Endodermal cell (in vitro differentiated cells): ENCODE results near the gene GPRC5B. TPM values are rescaled to one million over a fixed set of nuclear protein-coding genes. Genes with fewer than 3 reads are reported as not detected.

Experiments used
- DNase-seq: peaks from one replicate; pipeline ENCODE4 v3.0.0-alpha.2; 2017
- H3K27ac ChIP-seq: 2 replicates; pipeline ENCODE4 v1.5.1; 2013; ENCODE audit warnings: mild to moderate bottlenecking, low read depth, low read length, moderate library complexity
- H3K27me3 ChIP-seq: 2 replicates; pipeline ENCODE4 v1.6.1; 2013; ENCODE audit warnings: mild to moderate bottlenecking, low read length, moderate library complexity; ENCODE audit not compliant: insufficient read depth, control insufficient read depth, poor library complexity, severe bottlenecking
- H3K36me3 ChIP-seq: 2 replicates; pipeline ENCODE4 v1.7.0; 2013; ENCODE audit warnings: mild to moderate bottlenecking, low read length, moderate library complexity; ENCODE audit not compliant: control insufficient read depth, insufficient read depth
- H3K4me1 ChIP-seq: one replicate; pipeline ENCODE4 v1.7.0; 2013; ENCODE audit warnings: low read length; ENCODE audit not compliant: control insufficient read depth, insufficient read depth
- H3K4me3 ChIP-seq: 2 replicates; pipeline ENCODE4 v1.5.1; 2013; ENCODE audit warnings: mild to moderate bottlenecking, low read length, moderate library complexity
- H3K9ac ChIP-seq: 2 replicates; pipeline ENCODE4 v1.6.1; 2013; ENCODE audit warnings: mild to moderate bottlenecking, low read length, moderate library complexity; ENCODE audit not compliant: poor library complexity, severe bottlenecking; ENCODE audit errors: extremely low read depth
- H3K9me3 ChIP-seq: 2 replicates; pipeline ENCODE4 v1.6.1; 2013; ENCODE audit warnings: mild to moderate bottlenecking, low read length, moderate library complexity; ENCODE audit not compliant: control insufficient read depth
- H3K27ac Mint-ChIP-seq: 2 replicates; pipeline ENCODE4 v1.8.0; 2020; ENCODE audit warnings: mixed read lengths
- H3K27me3 Mint-ChIP-seq: 2 replicates; pipeline ENCODE4 v1.8.0; 2021; ENCODE audit warnings: mild to moderate bottlenecking, mixed read lengths; ENCODE audit not compliant: insufficient read depth
- H3K36me3 Mint-ChIP-seq: 2 replicates; pipeline ENCODE4 v1.8.0; 2020; ENCODE audit warnings: low read depth, mixed read lengths
- H3K4me1 Mint-ChIP-seq: 2 replicates; pipeline ENCODE4 v1.8.0; 2020; ENCODE audit warnings: mixed read lengths
- H3K4me3 Mint-ChIP-seq: 2 replicates; pipeline ENCODE4 v1.8.0; 2020; ENCODE audit warnings: mild to moderate bottlenecking, moderate library complexity, mixed read lengths
- H3K9me3 Mint-ChIP-seq: 2 replicates; pipeline ENCODE4 v1.8.0; 2020; ENCODE audit warnings: mild to moderate bottlenecking, mixed read lengths
- WGBS, 2 experiments: methylation state at CpG; one replicate each; pipeline versions ENCODE4 v1.1.5 to v1.1.7; 2013; ENCODE audit warnings: missing lambda C conversion rate in 2 of 2, mixed read lengths in 1 of 2; ENCODE audit not compliant: insufficient coverage in 1 of 2, insufficient read length in 1 of 2; 5-methylcytosine and 5-hydroxymethylcytosine counted together
- total RNA-seq, 2 donors: library from RNA; stranded (reverse); fragmentation: NEBNext Ultra II Directional in 1 of 2; extraction: Animal tissue kit (Norgen Biotek cat#: 25700) in 1 of 2; gene quantifications; 2 replicates in 1 of 2; 3 replicates in 1 of 2; pipeline ENCODE4 v1.2.1, GENCODE V29; 2021
- TF ChIP-seq, protein P1 (sequence below): fragments of 200-600 bp; sonication (generic); conservative IDR thresholded peaks from 2 replicates; pipeline ENCODE4 v1.5.0; 2021; ENCODE audit warnings: antibody characterized with exemption, mild to moderate bottlenecking

The GPRC5B gene
- total RNA-seq, 2 donors from 2014 or later = 39.5 to 49.1 TPM

DNA sequence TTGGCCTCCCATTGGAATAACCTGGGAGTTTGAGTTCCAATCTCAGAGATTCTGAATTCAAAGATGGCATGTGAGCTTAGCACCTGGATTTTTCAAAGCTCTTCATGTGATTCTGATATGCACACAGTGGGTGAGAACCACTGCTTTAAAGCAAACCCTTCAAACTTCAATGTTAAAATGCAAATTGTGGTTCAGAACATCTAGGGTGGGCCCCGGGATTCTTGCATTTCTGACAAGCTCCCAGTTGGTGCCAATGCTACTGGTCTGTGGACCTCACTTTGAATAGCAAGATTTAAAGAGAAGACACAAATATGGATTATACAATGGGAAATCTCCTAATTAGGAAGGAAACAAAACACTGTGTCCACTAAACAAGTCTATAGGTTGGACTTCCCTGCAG is 43.8 kb upstream of the GPRC5B start:
- Mint-ChIP-seq H3K9me3 (peaks cover 3% of the 10 kb centered on the region), H3K4me1 (no peaks in the 10 kb centered on the region), H3K27ac (no peak overlapping the region), H3K4me3 (no peak overlapping the region), H3K27me3 (no peaks in the 10 kb centered on the region), H3K36me3 (no peaks in the 10 kb centered on the region)
- TF ChIP-seq, protein P1, sequence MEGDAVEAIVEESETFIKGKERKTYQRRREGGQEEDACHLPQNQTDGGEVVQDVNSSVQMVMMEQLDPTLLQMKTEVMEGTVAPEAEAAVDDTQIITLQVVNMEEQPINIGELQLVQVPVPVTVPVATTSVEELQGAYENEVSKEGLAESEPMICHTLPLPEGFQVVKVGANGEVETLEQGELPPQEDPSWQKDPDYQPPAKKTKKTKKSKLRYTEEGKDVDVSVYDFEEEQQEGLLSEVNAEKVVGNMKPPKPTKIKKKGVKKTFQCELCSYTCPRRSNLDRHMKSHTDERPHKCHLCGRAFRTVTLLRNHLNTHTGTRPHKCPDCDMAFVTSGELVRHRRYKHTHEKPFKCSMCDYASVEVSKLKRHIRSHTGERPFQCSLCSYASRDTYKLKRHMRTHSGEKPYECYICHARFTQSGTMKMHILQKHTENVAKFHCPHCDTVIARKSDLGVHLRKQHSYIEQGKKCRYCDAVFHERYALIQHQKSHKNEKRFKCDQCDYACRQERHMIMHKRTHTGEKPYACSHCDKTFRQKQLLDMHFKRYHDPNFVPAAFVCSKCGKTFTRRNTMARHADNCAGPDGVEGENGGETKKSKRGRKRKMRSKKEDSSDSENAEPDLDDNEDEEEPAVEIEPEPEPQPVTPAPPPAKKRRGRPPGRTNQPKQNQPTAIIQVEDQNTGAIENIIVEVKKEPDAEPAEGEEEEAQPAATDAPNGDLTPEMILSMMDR = no peak
- H3K4me1 ChIP-seq = no peaks in the 10 kb centered on the region
- H3K9me3 ChIP-seq = no peaks in the 10 kb centered on the region
- H3K36me3 ChIP-seq = no peaks in the 10 kb centered on the region
- no peak for DNase-seq
- WGBS, 2 experiments = 67 to 73% methylated on average over 1 of the region's 1 CpG
- no peak overlapping the region for H3K27ac ChIP-seq
- no peak overlapping the region for H3K4me3 ChIP-seq
- no peak overlapping the region for H3K9ac ChIP-seq
- H3K27me3 ChIP-seq = no peaks in the 10 kb centered on the region

DNA sequence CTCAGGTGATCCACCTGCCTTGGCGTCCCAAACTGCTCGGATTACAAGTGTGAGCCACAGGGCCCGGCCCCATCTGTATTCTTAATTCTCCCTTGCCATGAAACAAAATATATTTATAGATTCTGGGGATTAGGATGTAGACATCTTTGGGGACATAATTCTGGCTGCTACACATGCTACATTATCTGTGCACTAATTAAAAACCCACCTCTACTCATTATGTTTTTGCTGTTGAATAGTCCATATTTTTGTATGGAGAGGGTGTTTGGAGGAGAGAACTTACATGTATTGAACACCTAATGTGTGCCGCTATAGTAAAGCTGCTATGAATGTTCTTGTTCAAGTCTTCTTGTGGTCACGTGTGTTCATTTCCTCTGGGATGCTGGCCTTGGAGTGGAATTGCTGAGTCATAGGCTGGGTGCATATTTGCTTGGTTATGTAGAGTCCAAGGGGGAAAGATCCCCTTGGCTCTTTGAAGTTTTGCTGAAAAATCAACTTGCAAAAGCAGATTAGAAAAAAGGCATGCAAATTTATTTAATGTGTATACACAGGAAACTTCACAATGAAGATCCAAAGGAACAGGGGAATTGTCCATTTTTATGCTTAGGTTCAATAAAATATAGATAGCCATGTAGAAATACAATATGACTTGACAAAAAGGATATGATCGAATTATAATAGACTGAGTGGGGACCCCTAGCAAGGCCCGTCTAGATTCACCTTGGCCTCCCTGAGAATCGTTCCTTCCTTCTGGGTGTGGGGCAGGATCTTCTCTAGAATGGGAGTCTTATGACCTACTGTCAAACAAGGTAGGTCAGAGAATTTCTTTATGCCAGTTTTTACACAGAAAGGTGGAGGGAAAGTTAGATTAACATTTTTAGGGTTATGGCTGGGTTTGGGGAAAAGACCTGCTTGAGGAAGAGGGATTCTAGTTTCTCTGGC is 42.1 kb upstream of the GPRC5B start:
- Histone ChIP-seq H3K27me3 (no peaks in the 10 kb centered on the region), H3K4me1 (no peaks in the 10 kb centered on the region), H3K9me3 (no peaks in the 10 kb centered on the region), H3K36me3 (no peaks in the 10 kb centered on the region), H3K9ac (no peak overlapping the region), H3K4me3 (no peak overlapping the region), H3K27ac (no peak overlapping the region)
- Mint-ChIP-seq H3K4me1 (no peaks in the 10 kb centered on the region), H3K36me3 (no peaks in the 10 kb centered on the region), H3K27me3 (no peaks in the 10 kb centered on the region), H3K9me3 (peaks cover 3% of the 10 kb centered on the region), H3K4me3 (no peak overlapping the region), H3K27ac (no peak overlapping the region)
- DNase-seq = peak; percentile 11
- TF ChIP-seq, protein P1 = no peak
- WGBS, 2 experiments = 80 to 91% methylated on average over 4 to 7 of the region's 8 CpGs

DNA sequence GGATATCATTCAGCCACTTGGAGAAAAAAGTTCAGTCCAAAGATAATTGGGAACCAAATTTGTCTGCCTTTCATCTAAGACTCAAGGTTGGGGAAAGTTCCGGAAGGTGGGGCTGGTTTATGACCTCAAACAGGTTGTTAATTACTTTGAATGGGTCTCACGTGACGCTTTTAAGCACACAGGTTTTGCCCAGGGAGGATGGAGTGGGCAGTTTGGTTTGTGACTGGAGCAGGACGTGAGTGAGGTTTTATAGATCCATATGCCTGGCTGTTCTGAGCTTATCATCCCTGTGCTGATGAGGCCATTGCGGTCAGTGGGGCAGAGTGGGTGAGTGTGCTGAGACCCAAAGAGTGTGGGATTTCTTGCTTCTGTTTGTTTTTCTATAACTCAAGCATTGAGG is 38.7 kb upstream of the GPRC5B start:
- WGBS, 2 experiments = 84 to 88% methylated on average over 1 to 5 of the region's 5 CpGs
- Mint-ChIP-seq H3K4me1 (no peaks in the 10 kb centered on the region), H3K27ac (no peak overlapping the region), H3K9me3 (peaks cover 3% of the 10 kb centered on the region), H3K27me3 (no peaks in the 10 kb centered on the region), H3K4me3 (no peak overlapping the region), H3K36me3 (no peaks in the 10 kb centered on the region)
- H3K4me3 ChIP-seq = no peak overlapping the region
- H3K4me1 ChIP-seq = no peaks in the 10 kb centered on the region
- DNase-seq = peak; percentile 32
- H3K27me3 ChIP-seq = no peaks in the 10 kb centered on the region
- no peaks in the 10 kb centered on the region for H3K9me3 ChIP-seq
- H3K9ac ChIP-seq = no peak overlapping the region
- TF ChIP-seq, protein P1 = no peak
- H3K36me3 ChIP-seq = no peaks in the 10 kb centered on the region
- H3K27ac ChIP-seq = no peak overlapping the region
